ENCODE measurements around the gene NRN1L.
A peak's percentile ranks its signal among the peaks of the same experiment; 100 is the strongest.
"Not testable (repeated sequence)": the region's sequence is repeated elsewhere in the genome, so short reads cannot be mapped to it uniquely, and the experiment has no call there.

The NRN1L gene

GRCh38 chr16:67883146-67883871, 1.4 kb upstream of the NRN1L start:
- DNase-seq: no peak

DNA sequence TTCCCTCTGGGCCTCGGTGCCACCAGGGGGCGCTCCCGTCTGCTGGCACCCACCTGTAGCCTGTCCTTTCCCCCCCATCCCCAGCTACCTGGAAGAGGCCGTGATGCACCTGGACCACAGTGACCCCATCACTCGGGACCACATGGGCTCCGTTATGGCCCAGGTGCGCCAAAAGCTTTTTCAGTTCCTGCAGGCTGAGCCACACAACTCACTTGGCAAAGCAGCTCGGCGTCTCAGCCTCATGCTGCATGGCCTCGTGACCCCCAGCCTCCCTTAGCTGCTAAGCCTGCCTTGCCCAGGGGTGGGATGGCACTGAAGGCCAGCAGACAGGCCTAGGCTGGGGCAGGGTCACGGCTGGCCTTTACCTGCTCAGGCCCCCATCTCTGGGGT, 818 bp upstream of the NRN1L start:
- DNase-seq: peak; percentile 63

GRCh38 chr16:67885545-67885944, 860 bp downstream of the NRN1L start:
- DNase-seq: no peak

DNA sequence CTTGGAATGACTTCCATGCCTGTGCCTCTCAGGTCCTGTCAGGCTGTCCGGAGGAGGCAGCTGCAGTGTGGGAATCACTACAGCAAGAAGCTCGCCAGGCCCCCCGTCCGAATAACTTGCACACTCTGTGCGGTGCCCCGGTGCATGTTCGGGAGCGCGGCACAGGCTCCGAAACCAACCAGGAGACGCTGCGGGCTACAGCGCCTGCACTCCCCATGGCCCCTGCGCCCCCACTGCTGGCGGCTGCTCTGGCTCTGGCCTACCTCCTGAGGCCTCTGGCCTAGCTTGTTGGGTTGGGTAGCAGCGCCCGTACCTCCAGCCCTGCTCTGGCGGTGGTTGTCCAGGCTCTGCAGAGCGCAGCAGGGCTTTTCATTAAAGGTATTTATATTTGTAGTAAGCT, 1.3 kb downstream of the NRN1L start:
- no peak for DNase-seq

GRCh38 chr16:67886387-67886786, 1.7 kb downstream of the NRN1L start:
- DNase-seq: no peak

DNA sequence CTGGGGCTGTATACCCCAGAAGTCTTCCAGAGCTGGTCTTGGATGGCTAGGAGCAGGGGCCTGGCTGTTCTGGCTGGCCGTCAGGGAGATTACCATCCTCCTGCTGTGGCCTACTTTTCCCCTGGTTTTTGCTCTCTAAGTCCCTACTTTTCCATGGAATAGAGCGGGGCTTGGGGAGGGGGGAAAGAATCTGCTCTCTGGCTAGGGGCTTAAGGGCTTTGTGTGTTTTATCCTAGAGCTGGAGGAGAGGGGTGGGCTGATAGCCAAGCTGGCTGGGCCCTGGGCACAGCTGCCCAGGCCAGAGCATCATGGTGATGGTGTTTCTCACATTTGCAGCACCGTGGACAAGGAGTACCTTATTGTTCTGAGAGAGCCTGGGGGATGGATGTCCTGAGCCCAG, 3.6 kb downstream of the NRN1L start:
- no peak for DNase-seq

- DNase-seq: no peak
Measured at GRCh38 chr16:67892375-67892774, 7.7 kb downstream of the NRN1L start.

DNA sequence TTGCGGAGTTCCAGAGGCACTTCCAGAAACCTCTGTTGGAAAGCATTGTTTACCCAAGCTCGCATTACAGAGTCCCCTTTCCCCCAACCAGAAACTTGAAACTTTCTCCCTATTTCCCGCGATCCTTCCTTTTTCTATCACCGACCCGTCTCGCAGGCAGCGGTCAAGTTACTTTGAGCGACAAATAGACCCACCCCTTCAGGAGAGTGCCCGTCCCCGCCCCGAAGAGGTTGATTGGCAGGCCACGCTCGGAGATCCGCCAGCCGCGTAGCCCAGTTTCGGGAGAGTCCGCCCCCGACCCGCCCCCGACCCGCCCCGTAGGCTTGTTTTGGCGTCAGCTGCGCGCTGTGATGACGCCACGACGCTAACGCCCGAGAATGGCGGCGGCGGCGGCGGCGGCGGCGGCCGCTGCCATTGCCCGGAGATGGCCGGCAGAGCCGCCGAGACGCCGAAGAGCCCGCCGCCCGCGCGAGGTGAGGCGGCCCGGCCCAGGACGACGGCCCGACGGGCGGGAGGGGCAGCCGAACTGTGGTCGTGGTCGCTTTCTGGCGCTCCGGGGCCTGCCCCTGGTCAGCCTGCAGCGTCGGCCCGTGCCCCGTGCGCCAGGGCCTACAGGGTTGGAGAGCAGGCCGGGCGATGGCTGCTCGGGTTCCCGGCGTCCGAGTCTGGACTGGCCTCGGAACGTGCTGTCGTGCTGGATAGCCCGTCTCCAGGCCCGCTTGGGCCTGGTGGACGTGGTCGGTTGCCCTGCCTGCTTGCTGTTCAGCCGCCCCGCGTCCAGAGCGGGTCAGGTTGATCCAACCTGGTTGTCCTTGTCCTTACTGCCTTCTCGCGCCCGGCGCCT, 8.4 kb downstream of the NRN1L start, which contains the start of gene PSKH1:
Gene PSKH1 (plus strand): TSS at position 356 of the 844 bp plus-strand sequence. CDS start 15,496 bp downstream, outside the sequence.
- peak; percentile 95 for DNase-seq

GRCh38 chr16:67893743-67894399, 9.2 kb downstream of the NRN1L start:
- DNase-seq: no peak

DNA sequence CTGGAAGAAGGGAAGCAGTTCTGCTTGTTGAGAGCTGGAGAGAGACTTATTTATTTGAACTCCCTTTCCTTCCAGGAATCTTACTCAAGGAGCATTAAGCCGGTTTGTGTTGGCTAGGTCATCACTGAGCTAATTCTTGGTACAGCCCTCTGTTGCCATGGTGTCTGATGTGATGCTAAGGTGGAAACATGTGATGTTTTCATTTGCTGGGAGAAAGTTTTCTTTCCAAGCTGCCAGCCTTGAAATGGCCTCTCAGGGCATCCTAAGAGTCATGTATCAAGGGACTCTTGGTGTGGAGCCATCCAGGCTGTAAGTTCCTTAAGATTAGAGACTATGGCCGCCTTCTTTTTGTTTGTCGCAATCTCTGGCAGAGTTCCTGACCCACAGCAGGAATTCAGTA, 12.5 kb downstream of the NRN1L start:
- DNase-seq: no peak

DNA sequence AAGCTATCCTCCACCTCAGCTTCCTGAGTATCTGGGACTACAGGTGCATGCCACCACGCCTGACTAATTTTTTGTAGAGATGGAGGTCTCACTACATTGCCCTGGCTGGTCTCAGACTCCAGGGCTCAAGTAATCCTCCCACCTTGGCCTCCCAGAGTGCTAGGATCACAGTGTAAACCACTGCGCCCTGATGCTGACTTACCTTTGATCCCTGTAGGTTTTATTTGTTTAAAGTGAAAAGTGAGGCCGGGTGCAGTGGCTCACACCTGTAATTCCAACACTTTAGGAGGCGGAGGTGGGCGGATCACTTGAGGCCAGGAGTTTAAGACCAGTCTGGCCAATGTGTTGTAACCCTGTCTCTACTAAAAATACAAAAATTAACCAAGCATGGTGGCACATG, 17.0 kb downstream of the NRN1L start:
- DNase-seq: no peak

- no peak for DNase-seq
Measured at GRCh38 chr16:67902831-67903230, 18.1 kb downstream of the NRN1L start.

DNA sequence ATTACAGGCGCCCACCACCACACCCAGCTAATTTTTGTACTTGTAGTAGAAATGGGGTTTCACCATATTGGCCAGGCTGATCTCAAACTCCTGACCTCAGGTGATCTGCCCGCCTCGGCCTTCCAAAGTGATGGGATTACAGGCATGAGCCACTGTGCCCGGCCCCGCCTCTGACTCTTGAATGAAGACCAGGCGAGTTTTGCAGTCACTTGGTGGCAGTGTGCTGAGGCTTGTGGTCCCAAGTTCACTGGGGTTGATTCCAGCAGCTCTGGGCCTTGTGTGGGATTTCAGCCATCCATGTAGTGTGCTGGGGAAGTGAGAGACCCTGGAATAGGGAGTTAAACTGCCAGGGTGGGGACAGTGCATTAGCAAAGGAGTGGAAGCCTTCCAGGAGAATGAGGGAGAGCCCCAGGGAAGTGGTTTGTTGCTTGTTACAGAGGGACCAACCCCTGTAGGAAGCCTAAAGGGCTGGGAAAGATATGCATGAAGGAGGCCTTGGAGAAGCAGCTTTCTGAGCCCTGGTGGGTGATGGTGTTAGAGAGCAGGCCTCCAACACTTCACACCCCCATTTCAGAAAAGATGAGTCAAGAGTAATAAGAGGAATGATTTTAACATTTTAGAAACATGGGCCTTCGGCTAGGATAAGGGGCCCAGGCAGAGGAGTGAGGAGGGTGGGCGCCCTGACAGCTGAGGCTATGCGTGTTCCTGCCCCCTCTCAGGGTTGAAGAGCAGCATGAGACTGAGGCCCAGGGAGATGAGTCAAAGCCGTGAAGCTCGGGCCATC, 22.9 kb downstream of the NRN1L start:
- DNase-seq: no peak

- DNase-seq: no peak
Measured at GRCh38 chr16:67909056-67909742, 24.5 kb downstream of the NRN1L start.

DNA sequence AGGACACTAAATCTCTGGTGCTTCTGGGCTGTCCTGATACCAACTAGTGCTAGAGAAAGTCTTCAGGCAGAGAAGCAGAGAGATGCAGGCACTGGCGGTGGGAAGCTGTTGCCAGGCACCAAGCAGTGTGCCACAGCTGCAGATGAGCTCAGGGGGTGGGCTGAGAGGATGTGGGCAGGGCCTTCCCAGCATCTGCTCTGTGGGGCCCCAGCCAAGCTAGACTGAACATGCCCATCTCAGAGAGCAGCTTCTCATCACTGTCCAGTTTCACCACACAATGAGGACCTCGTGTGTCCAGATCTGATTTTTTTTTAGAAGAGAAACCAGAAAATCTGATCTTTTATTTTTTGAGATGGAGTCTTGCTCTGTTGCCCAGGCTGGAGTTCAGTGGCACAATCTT, 25.5 kb downstream of the NRN1L start:
- DNase-seq: no peak

DNA sequence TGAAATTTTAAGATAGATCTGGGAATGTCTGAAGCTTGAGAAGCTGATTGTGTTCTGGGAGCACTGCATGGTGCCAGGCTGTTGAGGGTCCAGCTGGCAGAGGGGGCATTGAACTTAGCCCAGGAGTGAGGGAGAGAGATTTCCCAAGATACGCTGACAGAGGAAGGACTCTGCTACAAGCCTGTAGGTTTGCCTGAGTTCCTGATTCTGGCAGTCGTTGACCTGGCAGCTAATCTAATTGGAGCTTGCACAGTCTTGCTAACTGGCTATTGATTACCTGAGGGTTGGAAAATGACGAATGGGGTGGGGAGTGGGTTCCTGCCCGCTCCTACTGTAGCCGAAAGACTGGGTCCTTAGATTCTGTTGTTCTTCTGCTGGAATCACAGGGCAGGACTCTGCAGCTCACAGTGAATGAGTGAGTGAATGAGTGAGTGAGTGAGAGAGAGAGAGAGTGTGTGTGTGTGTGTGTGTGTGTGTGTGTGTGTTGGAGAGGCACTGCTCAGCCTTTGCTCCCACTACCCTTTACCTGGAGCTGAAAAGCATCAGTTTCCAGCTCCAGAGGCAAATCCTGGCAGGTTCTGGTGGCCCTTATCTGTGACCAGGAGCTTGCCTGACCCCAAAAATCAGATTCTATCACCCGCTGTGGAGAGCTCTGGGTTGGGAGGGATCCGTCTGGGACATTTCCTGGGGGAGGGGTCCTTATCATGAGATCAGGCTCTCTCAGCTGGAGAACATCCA, 30.2 kb downstream of the NRN1L start:
- DNase-seq: no peak

DNA sequence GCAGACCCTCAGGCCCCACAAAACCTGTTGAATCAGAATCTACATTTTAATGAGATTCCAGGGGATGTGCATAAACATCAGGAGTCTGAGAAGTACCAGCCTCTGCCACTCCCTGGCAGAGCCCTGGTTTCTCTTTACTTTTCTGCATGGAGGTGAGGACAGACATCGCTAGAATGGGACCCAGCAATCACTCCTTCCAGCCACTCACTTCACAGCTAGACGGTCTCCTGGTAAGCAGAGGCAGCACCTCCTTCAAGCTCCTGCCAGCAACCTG, 30.7 kb downstream of the NRN1L start:
- not testable (repeated sequence) for DNase-seq

DNA sequence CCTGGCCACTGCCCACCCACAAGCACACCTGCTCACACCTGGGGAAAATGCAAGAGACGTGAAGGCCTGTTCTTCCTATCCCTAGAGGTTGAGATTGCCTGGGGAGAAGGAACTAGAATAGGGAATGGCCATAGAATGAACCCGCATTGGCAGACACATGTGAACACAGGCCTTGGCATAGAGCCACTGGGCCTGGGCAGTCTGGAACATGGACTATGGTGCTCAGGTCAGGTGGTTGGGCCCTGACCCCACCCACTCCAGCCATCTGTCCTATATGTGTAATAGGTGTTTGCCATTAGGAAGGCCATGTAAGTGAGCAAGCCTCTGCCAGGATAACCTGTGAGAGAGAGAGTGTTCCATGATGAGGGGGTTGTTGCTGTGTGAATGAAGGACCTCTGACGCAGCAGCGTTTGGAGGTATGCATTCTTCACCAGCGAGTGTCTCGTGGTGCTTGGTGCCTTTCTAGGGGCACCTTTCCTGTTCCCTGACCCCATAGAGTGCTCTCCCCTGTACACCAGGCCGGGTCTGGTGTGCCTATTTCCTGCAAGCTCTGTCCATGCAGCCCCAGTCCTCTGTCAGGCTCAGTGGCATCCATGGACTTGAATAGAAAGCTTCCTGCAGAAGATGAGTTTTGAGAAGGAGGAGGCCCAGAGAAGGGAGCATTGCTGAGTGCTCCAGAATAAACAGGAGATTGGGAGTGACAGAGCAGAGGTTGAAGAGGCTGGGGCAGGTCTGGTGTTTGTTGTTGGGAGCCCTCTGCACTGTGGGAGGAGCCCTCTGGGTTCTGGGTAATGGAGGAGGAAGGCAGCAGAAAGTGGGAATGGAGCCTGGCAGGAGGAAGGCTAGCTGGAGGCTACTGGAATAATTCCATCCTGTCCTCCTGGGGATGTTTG, 31.4 kb downstream of the NRN1L start:
- no peak for DNase-seq

DNA sequence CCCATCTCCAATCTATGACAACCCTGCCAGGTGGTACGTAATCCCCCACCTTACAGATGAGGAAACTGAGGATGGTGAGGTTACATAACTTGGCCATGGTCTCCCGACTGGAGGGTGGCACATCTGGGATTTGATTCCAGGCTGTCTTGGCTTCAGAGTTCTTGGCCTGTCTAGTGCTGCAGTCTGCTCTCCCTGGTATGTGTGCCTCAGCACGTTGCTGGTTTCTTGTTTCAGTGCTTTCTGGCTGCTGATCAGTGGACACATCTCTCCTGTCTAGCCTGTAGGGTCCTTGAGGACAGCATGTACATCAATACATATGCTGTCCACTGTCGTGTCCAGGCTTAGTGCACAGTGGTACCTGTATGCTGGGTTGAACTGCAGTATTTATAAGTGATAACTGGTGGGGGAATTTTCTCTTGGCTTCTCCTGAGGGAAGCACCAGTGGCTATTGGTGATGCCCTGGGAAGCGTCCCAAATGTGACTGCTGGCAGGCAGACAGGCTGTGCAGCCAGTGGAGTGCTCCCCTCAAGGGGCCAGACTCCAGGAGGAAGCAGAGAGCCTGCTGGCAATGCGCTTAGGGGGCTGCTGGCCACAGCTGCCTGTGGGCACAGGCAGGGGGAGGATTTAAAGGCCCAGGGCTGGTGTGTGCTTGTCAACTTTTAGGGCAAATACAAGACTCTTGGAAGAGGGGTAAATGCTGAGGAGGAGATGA, 32.6 kb downstream of the NRN1L start:
- no peak for DNase-seq

DNA sequence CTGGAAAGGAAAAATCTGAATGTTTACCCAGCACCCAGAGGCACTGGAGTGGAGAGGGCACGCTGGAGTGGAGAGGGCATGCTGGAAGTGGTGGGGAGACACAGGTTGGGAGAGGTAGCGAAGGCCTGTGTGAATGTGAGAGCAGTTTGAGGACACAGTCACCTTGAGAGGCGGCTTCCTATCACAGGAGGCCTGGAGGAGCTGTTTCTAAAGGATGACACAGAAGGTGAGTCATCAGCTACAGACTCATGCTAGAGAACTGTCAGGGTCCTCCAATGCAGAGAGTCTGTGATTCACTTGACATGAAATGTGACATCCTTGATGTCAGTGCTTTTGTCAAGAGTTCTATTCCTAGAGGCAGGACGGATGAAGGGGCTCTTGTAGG, 33.2 kb downstream of the NRN1L start:
- no peak for DNase-seq
